Epithelial cell of esophagus (primary cell): ENCODE results near the gene RAB31.

Source experiments
- DNase-seq: peaks from one replicate; pipeline ENCODE4 v3.0.0; 2010; ENCODE audit warnings: low read depth
- H3K4me3 ChIP-seq: 2 replicates; pipeline ENCODE4 v1.5.1; 2011; ENCODE audit warnings: mild to moderate bottlenecking, low read length, control low read depth
- TF ChIP-seq, protein P1 (sequence below): IDR thresholded peaks from 2 replicates; pipeline ENCODE4 v1.5.1; 2011; ENCODE audit warnings: low read depth, mild to moderate bottlenecking, low read length, control low read depth, inconsistent platforms; ENCODE audit not compliant: insufficient read depth; ENCODE audit errors: missing control alignments

The RAB31 gene

DNA sequence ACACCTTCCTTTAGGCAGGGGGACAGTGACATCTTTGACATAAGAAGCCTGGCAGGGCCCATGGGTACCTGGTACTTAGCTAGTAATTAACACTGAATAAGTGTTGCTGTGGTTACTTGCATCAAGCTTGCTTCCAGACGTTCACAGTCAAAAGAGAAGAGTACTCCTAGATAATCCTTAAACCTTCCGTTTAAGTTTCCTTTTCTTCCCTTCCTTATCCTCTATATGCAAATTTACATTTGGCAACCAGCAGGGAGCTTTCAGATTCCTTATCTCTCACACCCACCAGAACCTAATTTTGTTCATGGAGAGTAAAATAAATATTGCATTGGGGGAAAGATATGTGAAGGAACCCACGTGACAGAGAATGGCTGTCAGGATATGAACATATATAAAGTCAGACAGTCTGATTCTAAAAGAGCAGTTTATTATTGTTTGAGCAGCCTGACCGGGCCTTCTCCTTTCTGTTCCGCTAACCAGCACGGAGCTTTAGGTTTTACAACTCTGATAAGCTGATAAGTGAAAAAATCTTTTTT lies 7.8 kb upstream of the RAB31 start:
- DNase-seq = no peak
- H3K4me3 ChIP-seq = no peak overlapping the region
- TF ChIP-seq, protein P1, sequence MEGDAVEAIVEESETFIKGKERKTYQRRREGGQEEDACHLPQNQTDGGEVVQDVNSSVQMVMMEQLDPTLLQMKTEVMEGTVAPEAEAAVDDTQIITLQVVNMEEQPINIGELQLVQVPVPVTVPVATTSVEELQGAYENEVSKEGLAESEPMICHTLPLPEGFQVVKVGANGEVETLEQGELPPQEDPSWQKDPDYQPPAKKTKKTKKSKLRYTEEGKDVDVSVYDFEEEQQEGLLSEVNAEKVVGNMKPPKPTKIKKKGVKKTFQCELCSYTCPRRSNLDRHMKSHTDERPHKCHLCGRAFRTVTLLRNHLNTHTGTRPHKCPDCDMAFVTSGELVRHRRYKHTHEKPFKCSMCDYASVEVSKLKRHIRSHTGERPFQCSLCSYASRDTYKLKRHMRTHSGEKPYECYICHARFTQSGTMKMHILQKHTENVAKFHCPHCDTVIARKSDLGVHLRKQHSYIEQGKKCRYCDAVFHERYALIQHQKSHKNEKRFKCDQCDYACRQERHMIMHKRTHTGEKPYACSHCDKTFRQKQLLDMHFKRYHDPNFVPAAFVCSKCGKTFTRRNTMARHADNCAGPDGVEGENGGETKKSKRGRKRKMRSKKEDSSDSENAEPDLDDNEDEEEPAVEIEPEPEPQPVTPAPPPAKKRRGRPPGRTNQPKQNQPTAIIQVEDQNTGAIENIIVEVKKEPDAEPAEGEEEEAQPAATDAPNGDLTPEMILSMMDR = no peak

DNA sequence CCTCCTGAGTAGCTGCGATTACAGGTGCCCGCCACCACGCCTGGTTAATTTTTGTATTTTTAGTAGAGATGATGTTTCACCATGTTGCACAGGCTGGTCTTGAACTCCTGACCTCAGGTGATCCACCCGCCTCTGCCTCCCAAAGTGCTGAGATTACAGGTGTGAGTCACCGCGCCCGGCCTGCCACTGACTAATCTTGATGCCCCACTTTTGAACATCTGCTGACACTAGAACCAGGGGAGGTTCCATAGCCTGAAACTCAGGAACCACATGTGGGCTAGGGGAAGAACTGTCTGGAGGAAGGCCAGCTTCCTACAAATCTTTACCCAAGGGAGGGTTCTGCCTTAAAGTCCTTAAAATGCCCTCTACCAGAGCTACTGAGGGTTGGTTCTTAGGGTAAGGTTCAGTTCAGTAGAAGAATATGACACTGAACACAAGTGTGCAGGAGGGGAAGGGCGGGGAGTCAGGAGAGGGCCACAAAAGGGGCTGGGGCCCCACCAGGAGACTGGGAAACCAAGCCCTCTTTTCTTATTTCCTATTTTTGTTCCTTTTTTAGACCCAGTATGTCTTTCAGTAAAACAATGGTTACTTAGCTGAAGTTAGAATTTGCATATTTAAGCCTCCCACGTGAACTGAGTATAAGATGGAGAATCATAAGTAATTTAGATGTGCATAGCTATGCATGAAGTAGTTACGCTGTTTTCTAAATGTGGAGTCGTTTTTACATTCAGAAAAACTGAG lies 6.3 kb upstream of the RAB31 start:
- TF ChIP-seq, protein P1 = no peak
- DNase-seq = peak; percentile 68

DNA sequence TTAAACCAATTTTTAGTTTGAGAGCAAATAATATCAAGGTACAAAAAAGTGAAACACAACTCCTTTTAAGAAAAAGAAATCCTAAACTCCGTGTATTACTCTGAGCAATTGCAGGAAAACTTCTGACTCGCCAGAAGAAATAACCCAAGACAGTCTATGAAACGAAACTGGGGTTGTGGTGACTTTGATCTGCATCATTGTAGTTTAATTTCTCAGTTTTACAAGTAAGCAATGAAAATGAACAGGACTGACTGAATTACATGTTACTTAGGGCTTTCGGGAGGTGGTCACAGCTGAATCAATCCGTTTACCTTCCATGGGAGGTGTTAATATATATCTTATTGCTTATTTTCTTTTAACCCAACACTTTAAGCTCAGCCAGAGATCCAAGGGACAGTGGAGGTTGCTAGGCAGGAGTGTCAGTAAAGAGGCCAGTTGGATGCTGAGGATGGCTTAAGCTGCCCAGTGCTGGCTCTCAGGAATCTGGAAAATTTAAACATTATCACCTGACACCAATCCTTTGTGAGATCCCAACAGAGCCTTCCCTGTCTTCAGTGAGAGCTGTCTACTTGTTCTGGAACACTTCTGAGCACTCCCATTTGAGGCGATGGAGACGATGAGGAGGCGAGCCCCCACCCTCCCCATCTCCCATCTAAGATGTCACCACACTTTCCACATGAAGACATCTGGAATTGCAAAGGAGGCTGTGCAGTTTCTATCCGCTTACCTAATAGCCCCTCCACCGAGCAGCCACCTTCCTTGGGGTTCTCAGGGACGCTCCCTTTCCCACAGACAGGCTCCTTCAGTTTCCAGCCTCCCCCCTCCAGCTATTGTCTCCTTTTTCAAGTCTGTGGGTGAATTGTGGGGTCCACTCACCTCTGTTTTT lies 3.6 kb upstream of the RAB31 start:
- no peak overlapping the region for H3K4me3 ChIP-seq
- TF ChIP-seq, protein P1 = no peak
- DNase-seq = no peak

More for the DNA sequence above, 6.3 kb upstream of the RAB31 start:
- no peak overlapping the region for H3K4me3 ChIP-seq

DNA sequence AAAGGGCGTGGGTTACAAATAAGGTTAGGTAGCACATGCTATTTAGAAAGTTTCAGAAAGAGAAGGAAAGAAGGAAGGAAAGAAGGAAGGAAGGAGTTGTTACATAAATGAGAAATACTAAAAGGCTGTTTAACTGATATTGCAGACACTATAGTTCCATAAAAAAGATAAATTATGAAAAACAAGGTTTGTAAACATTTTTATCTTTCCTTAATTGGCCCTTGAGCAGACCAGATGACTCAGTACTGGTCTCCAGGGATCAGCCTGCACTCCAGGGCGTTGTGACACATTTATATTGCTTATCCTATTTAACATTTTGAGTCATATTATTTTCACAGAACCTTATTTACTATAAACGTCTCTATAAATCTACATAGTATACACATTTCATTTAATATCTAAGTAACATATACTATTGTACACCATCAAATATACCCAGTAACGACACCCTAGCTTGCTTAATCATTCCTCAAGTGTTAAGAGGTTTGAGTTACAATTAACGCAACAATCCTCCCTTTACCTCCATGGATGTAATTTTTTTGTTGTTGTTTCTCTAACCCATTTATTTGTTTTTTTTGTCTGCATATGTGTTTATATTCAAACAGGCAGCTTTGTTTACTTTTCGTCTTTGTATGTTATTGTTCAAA lies 2.8 kb upstream of the RAB31 start:
- TF ChIP-seq, protein P1 = no peak
- DNase-seq = peak; percentile 69

DNA sequence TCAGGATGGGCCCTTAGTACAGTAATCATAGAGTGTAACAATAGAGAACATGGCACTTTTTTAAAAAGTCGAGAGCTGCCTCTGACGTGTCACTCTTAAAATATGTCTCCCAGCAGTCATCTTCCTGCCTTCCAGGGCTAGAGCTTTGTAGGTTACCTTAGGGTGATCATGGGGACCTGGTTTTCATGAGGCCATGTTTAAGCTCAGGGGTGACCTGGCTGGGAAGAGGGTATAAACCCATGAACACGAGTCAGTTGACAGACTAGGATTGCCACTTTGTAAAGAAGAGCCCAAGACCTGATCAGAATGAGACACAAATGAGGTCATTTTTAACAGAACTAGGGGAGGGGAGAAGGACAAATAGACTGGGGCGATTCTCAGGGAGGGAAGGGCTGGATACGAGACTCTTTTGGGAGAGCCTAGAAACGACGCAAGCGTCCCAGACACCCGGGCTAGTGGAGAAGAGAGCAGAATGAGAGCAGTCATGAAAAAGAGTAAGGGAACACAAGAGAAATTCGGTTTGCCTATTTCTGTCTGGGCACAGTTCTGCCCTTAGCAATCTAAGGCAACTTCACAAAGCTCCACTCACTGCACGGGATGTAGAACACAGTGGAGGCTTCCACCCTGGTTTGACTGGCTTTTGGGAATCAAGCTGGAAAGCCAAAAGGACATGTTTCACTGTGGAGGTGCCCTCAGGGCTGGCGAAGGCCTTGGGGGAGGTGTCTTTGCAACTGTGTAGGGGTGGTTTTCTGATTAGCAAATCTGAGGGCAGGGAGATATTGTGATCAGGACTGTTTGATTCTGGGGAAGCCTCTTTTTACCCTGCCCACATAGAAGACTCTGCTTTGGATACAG lies 1.8 kb upstream of the RAB31 start:
- TF ChIP-seq, protein P1 = no peak
- DNase-seq = peak; percentile 44
- no peak overlapping the region for H3K4me3 ChIP-seq

More for the DNA sequence above, 2.8 kb upstream of the RAB31 start:
- H3K4me3 ChIP-seq = no peak overlapping the region
